ENCODE results near the gene ALPK3. TPM values are rescaled to one million over a fixed set of nuclear protein-coding genes. Genes with fewer than 3 reads are reported as not detected.

ALPK3 gene
- total and polyA plus RNA-seq, 10 of the 15 experiments (the other 5 are each of a cell fraction or from before 2014, with no cell fraction given): under 0.01 to 0.05 (median 0.02) TPM; not detected in 6

- FAIRE-seq (no peak), DNase-seq (ENCODE audit: low read depth, low spot score) (no peak), ATAC-seq (no peak)
- Histone ChIP-seq H3K4me1 (ENCODE audit: control insufficient read depth, insufficient read depth, low read length) (no peaks in the 10 kb centered on the region), H3K27ac (ENCODE audit: control insufficient read depth, insufficient read depth) (no peak overlapping the region), H3K9me3 (replicated peaks; ENCODE audit: control insufficient read depth, insufficient read depth, low read length) (no peaks in the 10 kb centered on the region), H4K20me1 (ENCODE audit: control insufficient read depth, insufficient read depth) (no peaks in the 10 kb centered on the region), H3K9ac (ENCODE audit: control insufficient read depth, insufficient read depth, low read length) (no peak overlapping the region), H3K27me3 (replicated peaks in 1 of 2; ENCODE audit: control insufficient read depth in 2 of 2, insufficient read depth in 2 of 2, low read length in 1 of 2) (no peaks in the 10 kb centered on the region; a peak in 2 of 4 replicates), H3K4me3 (no peak overlapping the region), H3K79me2 (ENCODE audit: control insufficient read depth, insufficient read depth, low read length) (no peaks in the 10 kb centered on the region), H3K36me3 (ENCODE audit: control insufficient read depth in 2 of 2, insufficient read depth in 2 of 2, low read length in 1 of 2) (no peaks in the 10 kb centered on the region), H3K4me2 (ENCODE audit: control insufficient read depth, insufficient read depth) (no peak overlapping the region), H2AFZ (ENCODE audit: control insufficient read depth, low read depth, low read length) (no peak overlapping the region)
- WGBS (ENCODE audit: insufficient coverage, insufficient replicate concordance, low lambda C conversion rate, missing lambda C conversion rate): 49% methylated on average over 3 of the region's 3 CpGs
- TF ChIP-seq CBX3 (IDR thresholded peaks at IDR 0.05; ENCODE audit: borderline replicate concordance, low read depth): no peak
- TF ChIP-seq BRCA1 (IDR thresholded peaks at IDR 0.05; ENCODE audit: low read depth, low read length): no peak
- TF ChIP-seq RCOR1 (conservative IDR thresholded peaks at IDR 0.05; ENCODE audit: low read depth, low read length): no peak
- no peak for TF ChIP-seq GABPA (IDR thresholded peaks at IDR 0.05; ENCODE audit: low read depth)
- TF ChIP-seq, protein P1, sequence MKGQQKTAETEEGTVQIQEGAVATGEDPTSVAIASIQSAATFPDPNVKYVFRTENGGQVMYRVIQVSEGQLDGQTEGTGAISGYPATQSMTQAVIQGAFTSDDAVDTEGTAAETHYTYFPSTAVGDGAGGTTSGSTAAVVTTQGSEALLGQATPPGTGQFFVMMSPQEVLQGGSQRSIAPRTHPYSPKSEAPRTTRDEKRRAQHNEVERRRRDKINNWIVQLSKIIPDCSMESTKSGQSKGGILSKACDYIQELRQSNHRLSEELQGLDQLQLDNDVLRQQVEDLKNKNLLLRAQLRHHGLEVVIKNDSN (IDR thresholded peaks at IDR 0.05; ENCODE audit: borderline replicate concordance, extremely low read length, insufficient read depth, low read depth, low read length): no peak
- no peak for TF ChIP-seq RFX5 (IDR thresholded peaks at IDR 0.05; ENCODE audit: low read depth, low read length)
- no peak for TF ChIP-seq MEF2A (IDR thresholded peaks at IDR 0.05; ENCODE audit: insufficient read depth, low read depth, low read length)
- TF ChIP-seq ZNF217 (IDR thresholded peaks at IDR 0.05): no peak
- TF ChIP-seq RAD21 (IDR thresholded peaks at IDR 0.05; ENCODE audit: insufficient read depth, low read depth, low read length): no peak
- no peak for TF ChIP-seq GATAD2B (conservative IDR thresholded peaks at IDR 0.05; ENCODE audit: low read depth)
- TF ChIP-seq ETV6 (conservative IDR thresholded peaks at IDR 0.05 in 1 of 2, IDR thresholded peaks at IDR 0.05 in 1 of 2; ENCODE audit: borderline replicate concordance in 1 of 2, low read depth in 1 of 2): no peak
- TF ChIP-seq NFXL1 (IDR thresholded peaks at IDR 0.05; ENCODE audit: borderline replicate concordance): no peak
- TF ChIP-seq CEBPB (IDR thresholded peaks at IDR 0.05; ENCODE audit: borderline replicate concordance in 1 of 2, low read depth in 2 of 2, low read length in 2 of 2): no peak
- TF ChIP-seq RELA (IDR thresholded peaks at IDR 0.05; ENCODE audit: borderline replicate concordance, partially characterized antibody): no peak
- TF ChIP-seq CHD4 (IDR thresholded peaks at IDR 0.05): no peak
- no peak for TF ChIP-seq JUND (IDR thresholded peaks at IDR 0.05; ENCODE audit: low read depth, low read length)
- SMC1A ChIA-PET (ENCODE audit: uncharacterized antibody, unreplicated experiment): interaction anchor here (1.3 to 2.1 kb wide), 5 partner anchors 13 to 225 kb away, joined by 3 to 10 read pairs (median 4); no protein-coding TSS in a partner anchor
- in situ Hi-C loops (cut with MboI) (no loop called here), intact Hi-C loops (cut with micrococcal nuclease; ENCODE audit: unreplicated experiment) (no loop called here)
- CTCF ChIA-PET: interaction anchor here (0.6 to 3.0 kb wide), 6 partner anchors 13 to 236 kb away, joined by 3 to 28 read pairs (median 6); partner anchors contain the start of gene ZSCAN2
- POLR2A ChIA-PET: interaction anchor here (0.8 kb wide), 1 partner anchor 194 kb away, joined by 3 read pairs; no protein-coding TSS in a partner anchor
- RAD21 ChIA-PET (ENCODE audit: unreplicated experiment): interaction anchor here (1.1 kb wide), 1 partner anchor 105 kb away, joined by 5 read pairs; no protein-coding TSS in a partner anchor
- BruUV-seq (replicated peaks): no TSS peak
These were observed 6.2 kb downstream of the ALPK3 start for GRCh38 chr15:84823282-84823878.

All from GM12878 (cell line).